Stimulated activated CD8-positive, alpha-beta memory T cell treated with anti-CD3 and anti-CD28 coated beads, Interleukin-4, amount 100 ng/mL, for 24 hours (primary cell): Measurements from ENCODE around the gene TNFRSF11A.

ENCODE experiments used
- DNase-seq: peaks from one replicate; pipeline ENCODE4 v3.0.0-alpha.2; 2020; ENCODE audit warnings: low read depth

TNFRSF11A gene

DNA sequence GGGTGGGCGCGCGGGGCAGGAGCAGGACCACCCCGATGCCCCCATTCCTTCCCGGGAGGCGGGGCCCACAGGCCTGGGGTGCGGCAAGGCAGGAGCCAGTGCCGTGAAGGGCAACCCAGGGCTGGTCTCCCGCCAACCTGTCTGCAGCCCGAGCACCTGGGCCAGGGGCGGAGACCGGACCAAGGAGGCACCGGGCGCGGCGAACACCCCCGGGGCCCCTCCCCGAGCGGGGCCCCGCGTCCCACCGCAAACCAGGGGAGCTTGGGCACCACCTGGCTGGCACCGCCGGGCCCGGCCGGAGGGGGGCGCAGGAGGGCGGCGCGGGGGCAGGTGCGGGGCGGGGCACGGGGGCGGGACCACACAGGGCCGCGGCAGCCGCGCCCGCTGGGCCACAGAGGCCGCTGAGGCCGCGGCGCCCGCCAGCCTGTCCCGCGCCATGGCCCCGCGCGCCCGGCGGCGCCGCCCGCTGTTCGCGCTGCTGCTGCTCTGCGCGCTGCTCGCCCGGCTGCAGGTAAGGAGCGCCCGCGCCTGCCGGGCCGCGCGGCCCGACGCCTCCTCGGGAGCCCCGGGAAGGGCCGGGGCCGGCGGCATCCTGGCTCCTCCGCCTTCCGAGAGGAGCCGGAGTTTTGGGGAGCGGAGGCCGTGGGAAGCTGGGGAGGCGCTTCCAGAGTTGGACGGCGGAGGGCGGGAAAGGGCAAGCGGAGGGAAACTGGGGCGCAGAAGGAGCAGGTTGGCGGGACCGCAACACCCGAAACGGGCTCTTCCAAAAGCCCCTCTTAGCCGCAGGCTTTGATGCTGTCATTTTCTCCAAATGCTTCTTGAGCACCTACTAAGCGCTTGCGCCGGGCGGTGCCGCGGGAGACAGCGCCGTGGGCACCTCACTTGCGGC, at the start of gene TNFRSF11A:
TSS of gene TNFRSF11A (plus strand) at position 394 of the 889 bp plus-strand sequence. CDS start at position 437, 43 bp downstream.
- peak; percentile 45 for DNase-seq

GRCh38 chr18:62277045-62277444, 48.1 kb upstream of the TNFRSF11A start:
- no peak for DNase-seq

DNA sequence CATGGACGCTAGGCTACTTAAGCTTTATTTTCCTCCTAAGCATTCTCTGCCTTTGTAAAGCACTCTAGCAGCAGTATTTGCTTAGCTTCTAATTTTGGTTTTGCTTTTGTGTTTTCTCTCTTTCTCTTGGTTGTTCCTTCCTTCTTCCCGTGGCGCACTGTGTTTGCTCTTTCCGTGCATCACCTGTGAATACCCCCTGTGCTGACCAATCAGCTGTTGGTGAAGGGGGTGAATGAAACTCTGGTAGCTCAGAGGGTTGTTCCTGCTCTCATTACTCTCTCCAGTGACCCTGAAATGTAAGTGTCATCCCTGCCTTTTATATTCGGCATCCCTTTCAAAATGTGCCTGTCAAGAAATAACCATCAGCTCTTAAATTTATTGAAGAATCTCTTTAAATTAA, 45.5 kb upstream of the TNFRSF11A start:
- DNase-seq: no peak

GRCh38 chr18:62280058-62280457, 45.1 kb upstream of the TNFRSF11A start:
- no peak for DNase-seq

- no peak for DNase-seq
Observed at GRCh38 chr18:62280786-62281185, 44.3 kb upstream of the TNFRSF11A start.

DNA sequence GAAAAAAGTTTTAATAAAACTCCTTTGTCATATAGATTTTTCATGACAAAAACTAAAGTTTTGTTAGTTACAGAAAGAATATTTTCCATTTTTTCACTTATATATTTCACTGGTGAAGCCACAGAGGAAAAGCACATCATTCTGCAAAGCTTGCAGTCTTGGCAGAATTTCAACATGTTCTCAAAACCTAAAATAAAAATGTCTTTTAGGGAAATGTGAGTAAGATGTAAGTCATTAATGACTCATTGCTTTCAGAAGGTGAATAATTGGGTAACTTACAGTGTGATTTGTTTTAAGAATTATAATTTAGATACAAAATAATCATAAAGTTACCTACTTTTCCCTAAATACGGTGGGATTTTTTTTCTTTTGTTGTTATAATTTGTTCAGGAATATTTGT, 43.4 kb upstream of the TNFRSF11A start:
- no peak for DNase-seq

- no peak for DNase-seq
Observed at GRCh38 chr18:62282188-62282629, 42.9 kb upstream of the TNFRSF11A start.

- DNase-seq: no peak
Observed at GRCh38 chr18:62284637-62285036, 40.5 kb upstream of the TNFRSF11A start.

- no peak for DNase-seq
Observed at GRCh38 chr18:62285281-62285680, 39.8 kb upstream of the TNFRSF11A start.

DNA sequence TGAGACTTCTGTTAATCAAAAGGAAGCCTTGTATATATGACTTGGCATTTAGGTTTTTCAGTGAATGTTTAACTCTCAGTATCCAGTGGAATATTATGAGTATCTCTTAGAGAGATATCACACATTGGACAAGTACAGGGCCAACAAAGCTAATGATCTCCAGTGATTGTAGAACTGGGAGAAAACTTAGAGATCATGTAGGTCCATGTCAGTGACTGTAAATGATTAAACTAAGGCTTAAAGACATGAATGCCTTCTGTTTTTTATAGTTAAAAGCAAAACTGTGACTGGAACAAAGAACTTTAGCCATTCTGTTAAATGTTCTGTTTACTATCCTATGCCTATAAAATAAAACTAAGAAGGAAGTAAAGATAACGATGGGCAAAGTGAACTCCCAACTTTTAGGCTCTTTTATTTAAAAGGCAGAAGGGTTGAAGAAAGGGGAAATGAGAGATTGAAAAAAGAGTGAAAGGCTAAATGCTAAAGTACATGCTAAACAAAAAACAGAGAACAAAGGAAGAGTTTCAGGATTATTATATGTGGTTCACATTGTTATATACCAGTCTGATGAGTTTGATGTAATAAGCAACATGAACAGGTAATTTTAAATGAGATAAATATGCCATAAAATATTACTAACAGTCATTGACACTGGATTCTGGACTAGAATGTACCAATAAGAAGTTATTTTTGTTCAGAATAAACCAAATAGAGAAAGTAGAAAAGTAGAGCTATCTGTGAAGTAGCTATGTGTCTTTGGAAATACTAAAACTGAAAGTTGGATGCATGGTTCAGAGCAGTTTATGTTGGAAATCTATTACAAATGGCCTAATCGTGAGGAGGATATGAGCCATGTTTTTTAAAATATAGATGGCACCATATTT, 37.1 kb upstream of the TNFRSF11A start:
- no peak for DNase-seq

DNA sequence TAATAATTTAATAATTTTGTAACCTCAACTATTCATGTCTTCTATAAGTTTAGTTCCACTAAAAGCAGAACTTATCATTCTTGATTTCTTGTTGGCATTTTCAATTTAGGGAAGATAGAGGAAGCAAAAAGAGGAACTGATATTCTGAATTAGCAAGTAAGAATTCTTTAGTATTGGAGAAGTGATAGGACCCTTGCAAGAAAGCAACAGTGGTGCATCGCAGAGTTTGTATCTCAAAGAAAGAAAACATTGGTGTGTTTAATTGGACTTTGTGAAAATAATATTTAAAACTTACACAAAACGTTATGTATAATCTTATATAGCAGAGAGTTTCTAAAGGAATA, 36.5 kb upstream of the TNFRSF11A start:
- no peak for DNase-seq

- no peak for DNase-seq
Observed at GRCh38 chr18:62289047-62289446, 36.1 kb upstream of the TNFRSF11A start.

GRCh38 chr18:62294073-62294472, 31.0 kb upstream of the TNFRSF11A start:
- no peak for DNase-seq

DNA sequence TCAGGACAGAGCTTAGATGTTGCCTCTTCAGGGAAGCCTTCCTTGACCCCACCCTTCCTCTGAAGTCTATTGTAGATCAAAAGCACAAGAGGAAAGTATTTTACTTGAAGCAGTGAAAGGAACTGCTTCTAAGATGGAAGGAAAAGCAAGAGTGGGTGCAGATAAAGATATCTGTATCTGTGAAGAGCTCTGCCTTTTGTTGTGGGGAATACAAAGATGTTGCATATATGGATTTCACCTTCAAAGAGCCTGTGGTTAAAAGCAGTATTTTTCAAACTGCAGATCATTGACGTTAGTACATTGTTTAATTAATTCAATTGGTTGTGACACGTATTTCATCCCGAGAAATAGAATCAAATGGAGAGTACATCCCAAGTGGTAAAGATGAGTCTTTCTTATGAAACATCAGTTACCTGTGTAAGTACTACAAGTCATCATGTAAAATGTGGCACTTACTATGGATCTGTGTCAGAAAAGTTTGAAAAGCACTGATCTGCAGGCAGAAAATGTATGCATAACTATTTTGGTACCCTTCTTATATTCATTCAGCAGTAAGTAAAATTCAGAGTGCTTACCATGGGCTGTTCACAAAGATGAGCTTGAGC, 24.6 kb upstream of the TNFRSF11A start:
- no peak for DNase-seq

DNA sequence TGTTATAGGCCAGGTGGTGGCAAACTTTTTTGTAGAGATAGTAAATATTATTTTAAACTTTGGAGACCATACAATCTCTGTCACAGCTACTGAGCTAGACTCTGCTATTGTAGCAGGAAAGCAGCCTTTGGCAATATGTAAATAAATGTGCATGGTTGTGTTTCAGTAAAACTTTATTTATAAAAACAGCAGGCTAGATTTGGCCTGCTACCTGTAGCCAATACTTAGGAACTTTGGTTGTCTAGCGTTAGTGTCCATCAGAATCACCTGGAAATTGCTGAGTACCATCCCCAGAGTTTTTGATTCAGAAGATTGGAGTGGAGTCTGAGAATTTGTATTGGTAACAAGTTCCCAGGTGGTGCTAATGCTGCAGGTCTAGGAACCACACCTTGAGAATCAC, 23.8 kb upstream of the TNFRSF11A start:
- no peak for DNase-seq

DNA sequence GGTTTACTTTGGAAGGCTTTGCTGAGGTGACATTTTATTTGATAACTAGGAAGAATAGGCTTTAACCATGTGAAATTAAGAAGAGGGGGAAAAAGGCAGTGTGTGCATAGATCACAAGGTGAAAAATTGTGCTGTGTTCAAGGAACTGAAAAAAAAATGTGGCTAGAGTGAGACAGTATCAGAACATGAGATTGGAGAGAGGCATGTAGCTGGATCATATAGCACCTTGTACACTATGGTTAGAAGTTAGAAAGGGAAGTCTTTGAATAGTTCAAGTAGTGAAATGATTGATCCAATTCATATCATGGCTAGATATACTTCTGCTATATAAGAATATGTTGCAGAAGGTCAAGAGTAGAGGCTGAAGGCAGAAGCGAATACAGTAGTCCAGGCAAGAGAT, 12.3 kb upstream of the TNFRSF11A start:
- no peak for DNase-seq

- DNase-seq: no peak
Observed at GRCh38 chr18:62318228-62319180, 6.6 kb upstream of the TNFRSF11A start.

DNA sequence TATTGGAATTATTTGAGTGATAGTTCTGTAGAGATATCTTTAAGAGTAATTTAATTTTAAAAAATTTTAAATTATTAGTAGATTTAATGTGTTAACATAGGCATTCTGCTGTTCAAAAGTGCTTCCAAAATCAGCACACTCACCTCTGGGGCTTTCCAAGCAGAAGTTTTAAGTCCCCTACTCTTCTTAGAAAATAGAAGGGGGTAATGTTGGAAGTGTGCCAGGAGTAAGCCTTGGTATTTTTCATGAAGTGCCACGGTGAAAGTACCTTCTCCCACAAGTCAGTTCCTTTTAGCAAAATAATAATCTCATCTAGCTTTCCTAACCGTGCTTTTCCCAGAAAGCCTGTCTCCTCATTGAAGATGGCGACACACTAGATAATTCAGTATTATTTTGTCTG, 3.9 kb upstream of the TNFRSF11A start:
- no peak for DNase-seq

DNA sequence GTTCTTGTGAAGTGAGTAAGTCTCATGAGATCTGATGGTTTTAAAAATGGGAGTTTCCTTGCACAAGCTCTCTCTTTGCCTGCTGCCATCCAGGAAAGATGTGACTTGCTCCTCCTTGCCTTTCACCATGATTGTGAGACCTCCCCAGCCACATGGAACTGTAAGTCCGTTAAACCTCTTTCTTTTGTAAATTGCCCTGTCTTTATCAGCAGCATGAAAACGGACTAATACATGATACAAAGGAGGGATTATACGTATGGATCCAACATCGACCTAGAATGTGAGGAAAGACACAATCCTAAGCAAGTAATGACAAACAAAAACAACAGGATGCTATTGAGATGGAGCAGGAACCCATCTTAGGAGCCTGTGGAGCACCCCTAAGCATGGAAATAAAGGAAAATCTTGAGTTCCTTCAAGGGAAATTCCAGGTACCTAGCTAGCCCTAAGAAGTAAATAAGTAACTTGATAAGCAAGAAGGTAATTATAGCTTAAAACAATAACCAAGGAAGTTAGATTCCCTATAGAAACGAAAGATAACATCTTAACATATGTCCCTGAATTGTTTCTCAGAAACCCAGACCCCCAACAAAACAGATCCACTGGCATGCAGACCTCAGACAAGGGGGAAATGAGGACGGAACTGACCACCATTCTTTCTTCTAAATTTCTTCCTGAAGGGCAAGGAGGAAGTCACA, 1.5 kb upstream of the TNFRSF11A start:
- no peak for DNase-seq

DNA sequence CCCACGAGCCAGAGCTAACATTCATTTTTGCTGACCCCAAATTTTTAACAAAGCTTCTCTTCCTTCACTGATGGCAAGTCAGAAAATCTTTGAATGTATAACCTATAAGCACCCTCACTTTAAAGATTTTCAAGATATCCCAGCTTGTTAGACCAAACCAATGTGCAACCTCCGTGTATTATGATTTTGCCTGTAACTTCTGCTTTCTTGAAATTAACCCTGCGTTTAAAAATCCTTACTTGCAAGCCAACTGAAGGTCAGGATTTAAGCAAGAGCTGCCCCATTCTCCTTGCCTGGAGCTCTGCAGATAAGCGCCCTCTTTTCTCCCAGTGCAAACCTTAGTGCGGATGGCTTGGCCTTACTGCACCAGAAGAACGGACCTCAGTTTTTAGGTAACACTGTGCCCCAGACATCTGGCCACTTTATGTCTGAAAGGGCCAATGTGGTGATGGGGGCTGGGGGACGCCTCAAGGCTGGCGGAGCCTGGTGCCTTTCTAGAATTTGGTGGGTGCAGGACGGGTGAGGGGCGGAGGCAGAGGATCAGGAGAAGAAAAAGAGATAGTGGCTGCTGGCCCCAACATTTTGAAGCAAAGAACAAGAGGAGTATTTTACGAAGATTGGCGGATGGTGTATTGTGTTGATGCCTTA, 805 bp upstream of the TNFRSF11A start:
- DNase-seq: no peak
